Fibroblast of villous mesenchyme (primary cell): Measurements from ENCODE around the gene NANS. TPM values are rescaled to one million over a fixed set of nuclear protein-coding genes. Genes with fewer than 3 reads are reported as not detected.

Source experiments
- DNase-seq: peaks from one replicate; pipeline ENCODE4 v3.0.0-alpha.2; 2010; ENCODE audit warnings: low read depth
- H3K4me3 ChIP-seq: 2 replicates; pipeline ENCODE4 v1.5.1; 2011; ENCODE audit warnings: low read depth, mild to moderate bottlenecking, low read length
- CTCF ChIP-seq: IDR thresholded peaks from 2 replicates; pipeline ENCODE4 v1.5.1; 2012; ENCODE audit warnings: low read depth, mild to moderate bottlenecking, low read length; ENCODE audit not compliant: insufficient read depth
- total RNA-seq: library from RNA; depleted of rRNA; stranded (reverse); fragments of >200 nt; gene quantifications from 2 replicates; pipeline ENCODE4 v1.2.3, GENCODE V29; 2012

NANS gene
- total RNA-seq, 1 donor = 94.1 TPM

- TF ChIP-seq CTCF = no peak
- no peak for DNase-seq
- H3K4me3 ChIP-seq = no peak overlapping the region
Measured at GRCh38 chr9:98095401-98095800, 38.9 kb downstream of the NANS start.

- H3K4me3 ChIP-seq = no peak overlapping the region
- DNase-seq = no peak
- no peak for TF ChIP-seq CTCF
Measured at GRCh38 chr9:98096091-98096490, 39.6 kb downstream of the NANS start.

- TF ChIP-seq CTCF = no peak
- DNase-seq = no peak
- H3K4me3 ChIP-seq = no peak overlapping the region
Measured at GRCh38 chr9:98097836-98098235, 41.3 kb downstream of the NANS start.

- DNase-seq = no peak
- TF ChIP-seq CTCF = no peak
- H3K4me3 ChIP-seq = no peak overlapping the region
Measured at GRCh38 chr9:98099346-98099745, 42.8 kb downstream of the NANS start.

- H3K4me3 ChIP-seq = no peak overlapping the region
- no peak for DNase-seq
- TF ChIP-seq CTCF = no peak
Measured at GRCh38 chr9:98099898-98100297, 43.4 kb downstream of the NANS start.

GRCh38 chr9:98100456-98100855 is 43.9 kb downstream of the NANS start:
- no peak for DNase-seq
- no peak overlapping the region for H3K4me3 ChIP-seq
- TF ChIP-seq CTCF = no peak

- TF ChIP-seq CTCF = no peak
- H3K4me3 ChIP-seq = no peak overlapping the region
- no peak for DNase-seq
Measured at GRCh38 chr9:98101416-98101815, 44.9 kb downstream of the NANS start.
